ENCODE results near the gene ATXN7.

DNA sequence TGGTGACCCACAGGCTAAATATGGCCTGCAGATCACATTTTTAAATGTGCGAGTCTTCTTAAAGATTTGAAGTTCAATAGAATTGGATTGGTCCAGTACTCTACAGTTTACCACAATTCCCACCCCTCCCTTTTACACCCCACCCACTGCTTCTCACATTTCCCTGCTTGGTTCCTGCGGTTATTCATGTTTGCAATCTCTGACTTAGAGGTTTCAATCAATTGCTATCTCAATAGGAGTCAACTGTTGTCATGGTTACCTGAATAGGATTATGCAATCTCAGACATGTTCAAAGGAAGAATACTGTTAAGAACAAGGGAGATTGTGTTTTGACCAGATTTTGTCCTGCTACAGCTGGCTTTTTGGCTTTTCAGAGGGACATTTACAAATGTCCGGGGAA lies 49.4 kb upstream of the ATXN7 start:
- TF ChIP-seq CTCF (IDR thresholded peaks at IDR 0.05) (no peak), POLR2A (IDR thresholded peaks at IDR 0.05; ENCODE audit: low read depth) (no peak)

All from esophagus muscularis mucosa (tissue), 3 donors.